ENCODE data around the gene PEBP1.
A peak's percentile ranks its signal among the peaks of the same experiment; 100 is the strongest.

Gene PEBP1

GRCh38 chr12:118109088-118109487, 26.8 kb upstream of the PEBP1 start:
- TF ChIP-seq, protein P1, sequence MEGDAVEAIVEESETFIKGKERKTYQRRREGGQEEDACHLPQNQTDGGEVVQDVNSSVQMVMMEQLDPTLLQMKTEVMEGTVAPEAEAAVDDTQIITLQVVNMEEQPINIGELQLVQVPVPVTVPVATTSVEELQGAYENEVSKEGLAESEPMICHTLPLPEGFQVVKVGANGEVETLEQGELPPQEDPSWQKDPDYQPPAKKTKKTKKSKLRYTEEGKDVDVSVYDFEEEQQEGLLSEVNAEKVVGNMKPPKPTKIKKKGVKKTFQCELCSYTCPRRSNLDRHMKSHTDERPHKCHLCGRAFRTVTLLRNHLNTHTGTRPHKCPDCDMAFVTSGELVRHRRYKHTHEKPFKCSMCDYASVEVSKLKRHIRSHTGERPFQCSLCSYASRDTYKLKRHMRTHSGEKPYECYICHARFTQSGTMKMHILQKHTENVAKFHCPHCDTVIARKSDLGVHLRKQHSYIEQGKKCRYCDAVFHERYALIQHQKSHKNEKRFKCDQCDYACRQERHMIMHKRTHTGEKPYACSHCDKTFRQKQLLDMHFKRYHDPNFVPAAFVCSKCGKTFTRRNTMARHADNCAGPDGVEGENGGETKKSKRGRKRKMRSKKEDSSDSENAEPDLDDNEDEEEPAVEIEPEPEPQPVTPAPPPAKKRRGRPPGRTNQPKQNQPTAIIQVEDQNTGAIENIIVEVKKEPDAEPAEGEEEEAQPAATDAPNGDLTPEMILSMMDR (IDR thresholded peaks at IDR 0.05; ENCODE audit: control insufficient read depth, insufficient read depth, low read depth, low read length, missing control alignments), result no peak
- H3K4me3 ChIP-seq (ENCODE audit: control insufficient read depth, low read depth, low read length), result no peak overlapping the region
- DNase-seq (ENCODE audit: low read depth), result no peak

DNA sequence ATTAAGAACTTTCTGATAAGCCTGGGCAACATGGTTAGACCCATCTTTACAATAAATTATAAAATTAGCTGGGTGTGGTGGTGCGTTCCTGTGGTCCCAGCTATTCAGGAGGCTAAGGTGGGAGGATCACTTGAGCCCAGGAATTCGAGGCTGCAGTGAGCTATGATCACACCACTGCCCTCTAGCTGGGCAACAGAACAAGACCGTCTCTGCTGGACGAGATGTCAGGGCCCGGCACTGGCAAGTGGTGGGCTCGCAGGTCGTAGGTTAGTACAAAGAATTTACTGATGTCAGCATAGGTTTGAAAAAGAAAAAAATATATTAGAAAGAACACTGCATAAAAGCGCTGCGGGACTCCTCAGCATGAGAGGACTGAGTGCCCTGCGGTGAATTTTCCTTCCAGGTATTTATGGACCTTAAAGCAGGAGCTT, 16.5 kb upstream of the PEBP1 start:
- DNase-seq (ENCODE audit: low read depth), result no peak
- H3K4me3 ChIP-seq (ENCODE audit: control insufficient read depth, low read depth, low read length), result no peak overlapping the region

DNA sequence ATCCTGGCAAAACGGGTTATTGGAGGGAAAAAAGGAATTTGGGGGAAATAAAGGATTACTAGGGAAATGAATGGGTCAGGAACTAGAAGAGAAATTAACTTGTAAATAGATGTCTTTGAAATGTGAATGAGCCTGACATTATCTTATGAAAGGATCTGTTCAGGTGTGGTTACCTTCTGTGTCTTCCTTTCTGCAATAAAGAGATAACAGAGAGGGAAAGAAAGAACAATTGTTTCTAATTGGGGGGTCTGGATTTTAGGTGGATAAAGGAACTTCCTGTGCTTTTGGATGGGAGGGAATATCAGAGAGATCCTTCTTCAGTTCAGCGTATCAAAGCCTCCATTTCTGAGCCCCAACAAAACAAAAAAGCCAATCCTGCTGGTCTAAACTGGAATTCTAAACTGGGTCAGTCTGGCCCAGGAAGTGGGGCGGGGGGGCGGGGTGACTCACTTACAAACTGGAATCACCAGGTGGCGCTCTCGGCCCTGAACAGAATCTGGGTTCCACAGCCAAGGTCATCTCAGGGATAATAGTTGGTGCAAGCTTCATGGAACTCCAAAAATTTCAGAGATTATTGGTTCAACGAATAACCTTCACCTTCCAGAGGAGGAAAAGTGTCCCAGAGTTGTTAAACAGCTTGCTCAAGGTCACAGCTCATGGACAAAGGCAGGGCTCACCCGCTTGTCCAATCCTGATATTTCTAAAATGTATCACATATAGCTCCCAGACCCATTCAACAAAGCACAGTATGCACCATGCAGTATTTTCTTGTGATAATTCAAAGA, 15.2 kb upstream of the PEBP1 start:
- H3K4me3 ChIP-seq (ENCODE audit: control insufficient read depth, low read depth, low read length), result no peak overlapping the region
- DNase-seq (ENCODE audit: low read depth), result no peak
- TF ChIP-seq, protein P1 (IDR thresholded peaks at IDR 0.05; ENCODE audit: control insufficient read depth, insufficient read depth, low read depth, low read length, missing control alignments), result peak; percentile 55

More for the DNA sequence above, 16.5 kb upstream of the PEBP1 start:
- TF ChIP-seq, protein P1 (IDR thresholded peaks at IDR 0.05; ENCODE audit: control insufficient read depth, insufficient read depth, low read depth, low read length, missing control alignments), result no peak

DNA sequence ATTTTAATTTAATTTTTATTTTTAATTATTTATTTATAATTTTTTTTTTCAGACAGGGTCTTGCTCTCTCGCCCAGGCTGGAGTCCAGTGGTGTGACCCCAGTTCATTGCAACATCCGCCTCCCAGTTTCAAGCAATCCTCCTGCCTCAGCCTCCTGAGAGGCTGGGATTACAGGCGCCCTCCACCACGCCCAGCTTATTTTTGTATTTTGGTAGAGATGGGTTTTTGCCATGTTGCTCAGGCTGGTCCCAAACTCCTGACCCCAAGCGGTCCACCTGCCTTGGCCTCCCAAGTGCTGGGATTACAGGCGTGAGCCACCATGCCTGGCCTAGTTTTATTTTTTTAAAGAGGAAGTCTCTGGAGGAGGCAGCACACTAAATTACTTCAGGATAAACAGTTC, 13.7 kb upstream of the PEBP1 start:
- TF ChIP-seq, protein P1 (IDR thresholded peaks at IDR 0.05; ENCODE audit: control insufficient read depth, insufficient read depth, low read depth, low read length, missing control alignments), result no peak
- DNase-seq (ENCODE audit: low read depth), result no peak
- H3K4me3 ChIP-seq (ENCODE audit: control insufficient read depth, low read depth, low read length), result no peak overlapping the region

- H3K4me3 ChIP-seq (ENCODE audit: control insufficient read depth, low read depth, low read length), result no peak overlapping the region
- TF ChIP-seq, protein P1 (IDR thresholded peaks at IDR 0.05; ENCODE audit: control insufficient read depth, insufficient read depth, low read depth, low read length, missing control alignments), result no peak
- DNase-seq (ENCODE audit: low read depth), result no peak
Measured at GRCh38 chr12:118124333-118124874, 11.5 kb upstream of the PEBP1 start.

DNA sequence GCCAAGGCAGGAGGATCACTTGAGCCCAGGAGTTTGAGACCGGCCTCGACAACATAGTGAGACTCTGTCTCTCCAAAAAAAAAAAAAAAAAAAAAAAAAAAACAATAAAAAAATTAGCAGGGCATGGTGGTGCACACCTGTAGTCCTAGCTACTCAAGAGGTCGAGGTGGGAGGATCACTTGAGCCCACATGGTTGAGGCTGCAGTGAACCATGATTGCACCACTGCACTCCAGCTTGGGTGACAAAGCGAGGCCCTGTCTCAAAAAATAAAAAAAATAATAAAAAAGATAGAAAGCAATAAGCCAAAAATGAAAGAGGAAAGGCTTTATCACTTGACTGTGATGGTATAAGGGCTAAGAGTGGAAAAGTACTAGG, 10.2 kb upstream of the PEBP1 start:
- H3K4me3 ChIP-seq (ENCODE audit: control insufficient read depth, low read depth, low read length), result no peak overlapping the region
- DNase-seq (ENCODE audit: low read depth), result no peak
- TF ChIP-seq, protein P1 (IDR thresholded peaks at IDR 0.05; ENCODE audit: control insufficient read depth, insufficient read depth, low read depth, low read length, missing control alignments), result no peak

Measured in AG09309 (cell line).